ENCODE results near the gene LRP1B.

Gene LRP1B

DNA sequence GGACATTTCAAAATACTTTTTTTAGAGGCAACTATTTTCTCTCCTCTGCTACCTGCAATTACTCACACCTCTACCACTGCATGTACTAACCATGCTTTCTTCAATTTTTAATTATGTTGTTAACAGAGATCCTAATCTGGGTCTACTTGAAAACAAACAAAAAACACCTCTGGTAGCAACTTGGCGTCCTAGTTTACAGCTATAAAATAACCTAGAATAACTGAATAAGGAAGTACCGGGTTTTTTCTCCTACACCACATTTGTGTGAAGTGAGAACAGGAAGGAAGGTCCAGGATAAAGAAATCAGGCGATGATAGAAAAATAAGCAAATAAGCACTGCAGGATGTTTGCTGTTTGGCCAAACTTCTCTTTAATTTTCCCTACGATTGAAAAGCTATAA, 633.5 kb downstream of the LRP1B start:
- no peak for DNase-seq

DNA sequence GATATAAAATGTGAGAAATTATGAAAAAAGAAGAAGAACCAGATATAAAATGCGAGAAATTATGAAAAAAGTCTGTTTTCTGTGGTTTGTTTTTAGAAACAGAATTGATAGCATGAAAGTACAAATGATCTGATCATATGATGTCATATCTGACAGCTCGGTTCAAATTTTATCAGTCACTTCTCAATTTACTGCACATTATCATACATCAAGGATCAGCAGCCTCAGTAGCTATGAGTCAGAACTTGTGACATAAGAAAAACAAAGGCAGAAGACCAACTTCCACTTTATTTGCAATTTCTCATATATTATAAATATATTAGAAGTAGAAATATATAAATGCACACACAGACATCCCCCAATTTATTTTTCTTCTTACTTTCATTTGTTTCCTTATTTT, 634.0 kb downstream of the LRP1B start:
- DNase-seq, result no peak

DNA sequence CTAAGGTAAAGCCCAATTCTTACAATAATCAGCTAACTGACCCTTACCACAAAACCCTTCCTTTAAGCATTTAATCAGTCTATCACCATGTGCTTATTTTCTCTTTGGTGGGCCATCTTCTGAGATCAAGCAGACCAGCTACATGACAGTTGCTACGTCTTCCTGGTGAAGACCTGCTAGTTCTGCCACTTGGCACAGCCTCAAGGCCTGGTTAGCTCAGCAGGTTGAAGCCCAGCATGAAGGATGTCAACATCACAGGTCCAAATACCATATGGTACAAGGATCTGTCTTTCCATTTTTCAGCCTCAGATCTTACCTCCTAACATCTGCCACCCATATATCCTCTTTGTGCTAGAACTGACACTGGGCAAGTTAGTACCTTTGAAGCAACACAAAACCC, 636.9 kb downstream of the LRP1B start:
- DNase-seq, result no peak

DNA sequence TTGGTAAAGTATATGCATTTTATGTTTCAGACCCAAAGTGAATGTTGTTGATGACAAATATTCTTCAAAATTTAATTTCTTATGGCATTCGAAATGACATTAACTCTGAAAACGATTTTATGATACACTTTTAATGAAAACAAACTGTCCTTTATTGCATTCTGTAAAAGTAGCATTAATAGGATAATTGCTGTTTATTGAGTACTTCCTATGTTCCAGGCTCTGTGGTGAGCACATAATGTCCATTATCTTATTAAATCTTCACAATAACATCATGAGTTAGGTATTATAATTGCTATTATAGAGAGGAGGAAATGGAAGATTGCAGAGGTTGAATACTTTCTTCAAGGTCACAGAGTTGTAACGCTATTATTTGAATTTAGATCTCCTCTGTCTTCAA, 638.0 kb downstream of the LRP1B start:
- DNase-seq, result no peak

DNA sequence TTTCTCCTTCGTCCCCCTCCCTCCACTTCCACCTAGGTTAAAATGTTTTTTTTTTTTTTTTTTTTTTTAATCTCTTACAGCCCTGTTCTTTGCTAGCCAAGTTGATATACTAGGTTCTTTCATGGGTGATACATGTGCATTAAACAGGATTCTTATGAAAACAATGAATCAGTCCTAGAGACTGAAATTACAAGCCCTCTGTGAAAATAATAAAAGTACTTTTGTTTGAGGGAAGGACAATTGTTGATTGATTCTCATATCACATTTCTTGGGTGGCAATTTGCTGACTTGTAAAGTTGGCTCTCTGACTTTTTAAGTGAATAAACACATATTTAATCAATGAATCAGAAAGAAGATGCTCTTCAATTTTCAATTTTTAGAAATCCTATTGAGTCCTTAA, 639.9 kb downstream of the LRP1B start:
- DNase-seq, result no peak

DNA sequence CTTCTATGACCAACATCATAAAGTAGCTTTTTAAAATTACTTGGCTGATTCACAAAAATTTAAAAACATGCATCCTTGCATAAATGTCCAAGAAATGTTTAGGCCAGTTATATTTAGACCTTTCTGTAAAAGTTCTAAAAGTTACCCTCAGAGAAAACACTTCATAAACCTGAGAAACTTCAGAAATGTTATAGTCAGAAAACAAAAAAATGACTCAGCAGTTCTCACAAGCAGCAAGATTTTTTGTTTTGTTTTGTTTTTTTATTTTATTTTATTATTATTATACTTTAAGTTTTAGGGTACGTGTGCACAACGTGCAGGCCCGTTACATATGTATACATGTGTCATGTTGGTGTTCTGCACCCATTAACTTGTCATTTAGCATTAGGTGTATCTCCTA, 648.1 kb downstream of the LRP1B start:
- DNase-seq, result no peak

DNA sequence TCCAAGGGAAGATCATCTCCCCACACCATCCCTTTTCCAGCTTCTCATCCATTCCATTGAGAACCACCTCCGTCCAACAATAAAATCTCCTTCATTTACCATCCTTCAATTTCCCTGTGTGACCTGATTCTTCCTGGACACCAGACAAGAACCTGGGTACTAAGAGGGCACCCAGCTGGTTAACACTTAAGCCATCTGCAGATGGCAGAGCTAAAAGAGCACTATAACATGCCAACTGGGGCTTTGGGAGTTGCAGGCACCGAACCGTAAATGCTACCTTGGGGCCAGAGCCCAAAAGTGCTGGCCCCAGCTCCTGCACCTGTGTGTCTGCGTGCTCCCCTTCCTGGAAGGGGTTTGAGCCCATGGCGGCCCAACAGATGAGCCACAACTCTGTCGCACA, 655.0 kb downstream of the LRP1B start:
- no peak for DNase-seq

DNA sequence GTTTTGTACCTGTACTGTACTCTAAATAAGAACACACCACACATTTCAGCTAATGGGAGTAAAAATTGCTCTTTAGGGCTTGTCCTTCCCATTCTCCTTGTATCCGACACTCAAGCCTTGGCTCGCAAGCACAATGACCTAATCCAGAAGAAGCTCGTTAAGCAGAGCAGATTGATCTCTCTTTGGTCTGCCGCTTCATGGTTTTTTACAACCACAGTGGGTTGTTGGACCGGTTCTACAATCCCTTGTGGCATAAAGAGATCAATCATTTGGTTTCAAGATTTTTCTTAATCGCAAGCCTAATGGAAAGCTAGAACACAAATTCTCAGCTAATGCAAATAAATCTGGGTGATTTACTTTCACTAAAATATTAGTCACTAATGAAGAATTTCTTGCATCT, 662.1 kb downstream of the LRP1B start:
- DNase-seq, result no peak

DNA sequence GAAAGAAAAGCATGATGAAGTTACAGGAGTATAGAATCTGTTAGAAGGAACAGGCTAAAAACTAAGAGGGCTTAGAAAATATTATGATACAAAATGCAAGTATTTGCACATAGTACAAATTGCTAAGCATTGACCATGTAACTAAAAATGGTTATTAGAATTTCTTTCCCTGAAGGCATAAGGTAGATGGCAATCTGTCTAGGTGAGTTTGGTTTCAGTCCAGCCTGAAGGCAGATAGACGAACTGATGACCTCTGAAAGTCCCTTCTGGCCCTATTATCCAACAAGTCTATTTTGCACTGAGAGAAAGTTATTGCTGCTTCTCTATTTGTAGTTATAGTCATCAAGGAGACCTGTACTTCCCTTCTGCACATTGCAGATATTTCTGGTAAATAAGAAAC, 663.5 kb downstream of the LRP1B start:
- DNase-seq, result no peak

DNA sequence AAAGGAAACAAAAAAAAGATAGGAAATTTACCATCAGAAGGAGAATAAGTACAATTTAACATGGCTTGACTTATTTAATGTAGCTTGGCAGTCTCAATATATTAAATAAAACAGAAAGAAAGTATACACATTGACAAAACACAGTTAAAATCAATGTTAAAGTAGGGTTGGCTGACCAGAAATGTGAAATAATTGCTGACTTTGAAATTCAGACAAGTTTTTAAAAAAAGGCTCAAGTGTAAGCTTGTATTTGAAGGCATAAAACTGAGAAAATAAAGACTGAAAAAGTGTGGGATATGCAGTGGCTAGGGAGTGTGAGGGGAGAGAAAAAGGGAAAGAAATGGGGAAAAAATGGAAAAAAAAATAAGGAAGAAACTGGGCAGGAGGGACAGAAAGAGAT, 665.8 kb downstream of the LRP1B start:
- no peak for DNase-seq

DNA sequence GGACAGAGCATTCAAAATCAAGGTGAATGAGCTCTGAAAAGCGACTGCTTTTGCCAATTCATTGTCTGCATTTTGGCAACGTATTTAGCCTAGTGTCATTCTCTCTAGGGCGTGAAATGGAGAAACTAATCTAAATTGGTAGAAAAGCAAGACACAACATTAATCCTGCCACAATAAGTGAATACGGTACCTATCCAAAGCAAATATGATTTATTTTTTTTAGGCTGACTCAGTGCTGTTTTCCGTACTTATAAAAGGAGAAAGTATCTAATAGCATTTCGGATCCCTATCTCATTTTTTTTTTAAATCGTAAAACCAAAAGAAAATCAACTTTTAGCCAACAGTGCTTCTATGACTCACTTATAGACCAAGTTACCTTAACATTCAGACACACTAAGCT, 672.5 kb downstream of the LRP1B start:
- DNase-seq, result no peak

DNA sequence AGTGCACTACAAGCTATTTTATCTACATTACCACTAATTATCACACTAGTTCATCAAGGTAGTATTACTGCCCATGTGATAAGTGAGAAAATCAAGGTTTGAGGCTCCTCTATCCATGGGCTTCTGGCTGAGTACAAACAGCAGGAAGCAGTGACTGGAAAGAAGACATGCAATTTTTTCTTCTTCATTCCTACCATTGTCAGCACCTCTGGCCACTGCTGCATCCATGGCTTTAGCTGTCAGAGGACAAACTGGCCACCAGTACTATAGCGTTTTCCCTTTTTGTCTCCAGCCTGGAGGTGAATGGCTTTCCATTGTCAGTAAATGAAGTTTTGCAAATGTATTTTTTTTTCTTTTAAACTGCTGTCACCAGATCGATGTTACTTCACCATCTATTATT, 674.9 kb downstream of the LRP1B start:
- no peak for DNase-seq

DNA sequence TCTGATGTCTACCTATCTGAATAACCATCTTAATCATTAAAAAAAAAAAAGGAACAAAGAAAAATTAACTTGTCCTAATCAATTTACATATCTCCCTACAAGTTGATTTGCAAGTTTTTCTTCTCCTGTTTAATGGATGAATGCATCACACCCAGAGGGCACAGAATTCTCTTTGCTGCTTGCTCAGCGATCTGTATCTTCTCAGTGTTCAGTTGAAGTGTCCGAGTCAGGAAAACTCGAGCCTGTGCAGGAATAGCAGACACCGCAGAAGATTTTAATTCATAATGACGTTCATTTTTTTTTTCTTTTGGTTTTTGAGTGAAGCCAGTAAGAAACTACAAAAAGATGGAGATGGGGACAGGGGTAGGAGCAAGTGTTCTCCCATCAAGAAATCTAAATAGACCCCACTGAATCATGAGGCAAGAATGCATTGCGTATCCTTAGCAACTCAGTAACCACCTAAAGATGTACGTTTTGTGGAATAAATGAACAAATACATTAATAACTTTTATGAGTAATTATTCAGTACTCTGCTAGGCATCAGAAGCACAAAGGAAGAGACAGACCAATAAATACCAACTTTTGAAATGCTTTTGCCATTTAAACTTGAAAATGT, 675.5 kb downstream of the LRP1B start:
- DNase-seq, result no peak

DNA sequence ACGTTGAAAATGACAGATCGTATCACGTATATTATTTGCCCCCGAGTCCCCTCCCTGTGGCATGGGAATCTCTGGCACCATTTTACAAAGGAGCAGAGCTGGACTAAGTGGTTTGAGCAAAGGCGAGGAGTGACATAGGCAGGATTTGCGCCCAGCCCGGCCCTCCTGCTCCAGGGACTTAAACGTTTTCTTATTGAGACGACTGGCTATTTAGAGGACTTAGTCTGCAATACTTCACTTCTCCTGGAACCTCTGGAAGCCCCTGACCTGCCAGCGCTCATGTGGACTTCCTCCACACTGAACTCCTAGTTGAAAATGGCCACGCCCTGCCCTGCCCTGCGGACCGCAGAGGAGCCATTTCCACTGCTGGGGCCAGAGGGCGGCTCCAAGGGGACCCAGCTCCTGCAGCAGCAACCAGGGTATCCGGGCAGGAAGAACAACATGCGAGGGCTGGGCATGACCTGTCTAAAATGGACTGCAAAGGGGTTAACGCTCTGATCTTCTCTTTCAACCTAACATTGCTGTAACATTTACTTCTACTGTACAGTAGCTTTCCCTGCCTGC, 690.7 kb downstream of the LRP1B start:
- no peak for DNase-seq

DNA sequence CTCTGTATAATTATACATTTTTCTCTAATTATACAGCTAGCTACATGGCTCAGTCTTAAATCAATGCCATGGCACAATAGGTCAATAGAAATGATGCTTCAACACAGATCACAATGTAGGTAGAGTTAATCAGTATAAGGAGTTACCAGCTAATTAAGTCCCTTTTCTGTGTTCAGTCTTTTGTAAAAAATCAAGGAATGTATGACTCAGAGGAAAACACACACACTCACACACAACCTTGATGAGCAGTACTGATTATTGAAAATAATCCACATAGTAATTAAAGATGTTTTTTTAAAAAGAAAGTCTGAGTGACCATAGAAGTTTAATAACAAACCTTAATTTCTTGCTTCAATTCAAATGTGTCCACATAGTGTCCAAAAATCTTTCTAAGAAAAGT, 691.3 kb downstream of the LRP1B start:
- no peak for DNase-seq

DNA sequence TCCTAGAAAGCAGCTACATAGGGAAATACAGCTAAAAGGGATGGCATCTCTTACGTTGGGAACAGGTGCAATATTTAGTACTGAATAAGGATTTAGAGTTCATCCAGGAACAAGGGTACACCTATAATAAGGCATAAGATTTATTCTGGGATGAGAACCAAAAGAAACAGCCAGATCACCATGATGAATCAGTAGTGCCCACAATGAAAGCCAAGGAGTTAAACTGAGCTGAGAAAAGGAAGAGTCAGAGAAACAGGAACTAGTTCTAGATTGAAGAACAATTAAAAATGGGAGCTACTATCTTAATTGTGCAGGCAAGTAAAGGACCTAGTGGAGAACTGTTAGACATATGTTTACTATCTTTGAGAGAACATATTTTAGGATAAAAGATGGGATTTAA, 692.3 kb downstream of the LRP1B start:
- no peak for DNase-seq

DNA sequence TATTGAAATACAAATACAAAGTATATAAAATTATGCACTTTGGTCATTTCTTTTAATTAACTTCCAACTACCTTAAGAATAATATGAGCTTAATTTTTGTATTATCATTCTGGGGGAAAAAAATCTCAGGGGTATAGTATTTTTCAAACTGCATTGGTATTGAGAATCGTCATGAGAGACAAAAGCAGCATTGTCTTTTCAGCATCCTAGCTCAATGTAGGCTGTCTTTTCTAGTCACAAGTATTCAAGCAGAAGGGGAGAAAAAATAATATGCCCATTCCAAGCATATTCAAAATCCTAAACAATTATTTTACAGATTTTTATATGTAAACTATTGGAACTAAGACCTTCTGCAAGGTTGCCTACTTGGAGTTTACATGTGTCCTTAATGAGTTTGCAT, 693.3 kb downstream of the LRP1B start:
- DNase-seq, result no peak

DNA sequence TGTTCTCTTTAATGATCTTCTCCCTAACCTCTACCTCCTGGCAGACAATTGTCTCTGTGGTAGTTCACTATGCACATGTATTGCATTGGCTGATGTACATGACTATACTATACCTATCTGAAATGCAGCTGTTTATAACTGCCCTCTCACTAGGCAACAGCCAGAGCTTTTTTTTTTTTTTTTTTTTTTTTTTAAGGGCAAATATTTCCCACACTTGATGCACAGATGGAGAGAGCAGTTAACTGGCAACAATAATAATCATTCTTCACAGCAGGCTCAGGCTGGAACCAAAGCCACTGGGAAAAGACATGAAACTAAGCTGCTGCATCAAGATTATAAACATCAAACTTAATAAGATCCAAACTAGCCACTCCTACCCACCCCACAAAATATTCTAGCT, 707.7 kb downstream of the LRP1B start:
- DNase-seq, result no peak

DNA sequence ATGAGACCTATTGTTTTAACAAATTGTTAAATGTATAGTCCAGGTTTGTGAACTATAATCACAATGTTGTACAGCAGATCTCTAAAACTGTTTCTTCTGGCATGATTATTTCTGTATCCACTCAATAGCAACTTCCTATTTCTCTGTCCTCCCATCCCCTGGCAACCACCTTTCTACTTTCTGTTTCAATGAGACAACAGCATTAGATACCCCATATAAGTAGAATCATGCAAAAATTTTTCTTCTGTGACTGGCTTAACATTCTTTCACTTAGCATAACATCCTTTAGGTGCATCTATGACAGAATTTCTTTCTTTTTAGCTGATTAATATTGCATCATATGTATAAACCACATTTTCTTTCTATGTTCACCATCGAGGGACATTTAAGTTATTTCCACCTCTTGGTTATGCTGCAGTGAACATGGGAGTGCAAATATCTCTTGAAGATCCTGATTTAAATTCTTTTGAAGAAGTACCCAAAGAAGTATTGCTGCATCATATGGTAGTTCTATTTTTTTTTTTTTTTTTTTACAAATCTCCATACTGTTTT, 713.5 kb downstream of the LRP1B start:
- no peak for DNase-seq

DNA sequence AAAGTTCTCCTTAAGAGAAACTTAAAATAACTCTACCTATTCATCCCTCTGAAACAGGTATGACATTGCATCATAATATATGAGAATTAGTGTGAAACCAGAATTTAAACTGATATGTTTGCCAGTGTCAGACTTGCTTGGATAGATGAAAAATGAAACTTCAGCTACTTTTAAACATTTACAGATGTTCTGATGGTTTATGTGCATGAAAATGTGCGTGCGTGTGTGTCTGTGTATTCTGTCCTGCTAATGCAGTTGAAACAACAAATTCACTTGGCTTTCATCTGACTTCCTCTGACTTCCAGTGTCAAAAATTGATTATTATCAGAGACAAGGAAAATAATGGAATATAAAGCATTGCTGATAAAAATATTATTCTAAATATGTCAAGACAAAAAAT, 719.4 kb downstream of the LRP1B start:
- DNase-seq, result no peak

DNA sequence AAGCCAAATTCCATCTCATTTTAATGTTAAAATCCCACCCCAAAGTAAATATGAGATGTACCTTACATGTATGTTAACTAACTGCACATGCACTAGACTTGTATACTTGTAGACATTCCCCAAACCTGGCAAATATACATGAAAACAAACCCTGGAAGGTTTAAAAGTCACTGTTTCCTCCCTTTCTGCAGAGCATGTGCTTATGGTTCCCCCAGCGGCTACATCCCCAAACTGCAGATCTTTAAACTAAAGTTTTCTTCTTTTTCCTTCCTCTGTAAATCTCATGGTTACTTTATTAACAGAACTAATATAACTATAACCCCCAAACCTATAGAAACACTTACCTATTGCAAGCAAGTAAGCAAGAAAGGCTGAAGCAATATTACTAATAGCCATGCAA, 731.5 kb downstream of the LRP1B start:
- DNase-seq, result no peak

DNA sequence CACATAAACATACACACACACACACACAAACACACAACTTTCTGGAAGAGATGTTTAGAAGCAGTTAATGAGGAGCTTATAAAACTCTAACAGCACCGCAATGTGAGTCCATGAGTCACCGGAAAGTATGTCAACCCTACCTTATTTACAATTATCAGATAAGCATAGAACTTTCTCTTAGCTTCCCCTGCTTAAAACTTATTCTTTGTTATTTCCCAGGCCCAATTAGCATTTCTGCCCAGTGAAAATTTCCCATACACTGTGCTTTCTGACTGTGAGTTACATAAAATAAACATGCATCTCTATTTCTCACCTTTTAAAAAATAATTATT, 737.6 kb downstream of the LRP1B start:
- no peak for DNase-seq

DNA sequence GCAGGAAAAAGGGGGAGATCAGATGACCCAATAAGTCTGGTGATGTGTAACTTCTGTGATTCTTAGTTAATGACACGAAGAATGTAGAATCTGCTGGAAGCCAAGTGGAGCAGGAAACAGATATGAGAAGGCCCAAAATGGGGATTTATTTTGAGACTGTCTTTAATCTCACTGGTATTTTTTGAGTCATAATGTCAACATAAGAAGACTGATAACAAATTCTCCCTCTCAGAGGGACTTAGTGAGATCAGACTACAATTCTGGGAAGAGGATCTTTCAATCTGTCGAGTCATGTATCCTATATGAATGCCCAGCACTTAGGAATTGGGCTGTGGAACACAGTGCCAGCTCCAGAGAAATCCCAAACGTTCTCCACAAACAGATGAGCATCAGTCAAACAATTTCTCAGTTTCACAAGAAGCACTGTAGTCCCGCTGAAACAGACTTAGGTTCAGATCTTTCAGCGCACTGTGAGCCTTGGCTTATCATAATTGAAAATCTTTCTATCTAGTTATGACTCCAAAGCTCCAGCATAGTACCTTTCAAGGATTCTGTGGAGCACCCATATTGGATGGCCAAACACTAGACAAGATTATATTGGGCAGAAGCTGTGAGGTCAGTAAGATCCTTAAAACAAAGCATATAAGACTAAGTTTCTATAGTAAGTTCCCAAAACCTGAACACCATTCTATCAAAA, 738.2 kb downstream of the LRP1B start:
- no peak for DNase-seq

DNA sequence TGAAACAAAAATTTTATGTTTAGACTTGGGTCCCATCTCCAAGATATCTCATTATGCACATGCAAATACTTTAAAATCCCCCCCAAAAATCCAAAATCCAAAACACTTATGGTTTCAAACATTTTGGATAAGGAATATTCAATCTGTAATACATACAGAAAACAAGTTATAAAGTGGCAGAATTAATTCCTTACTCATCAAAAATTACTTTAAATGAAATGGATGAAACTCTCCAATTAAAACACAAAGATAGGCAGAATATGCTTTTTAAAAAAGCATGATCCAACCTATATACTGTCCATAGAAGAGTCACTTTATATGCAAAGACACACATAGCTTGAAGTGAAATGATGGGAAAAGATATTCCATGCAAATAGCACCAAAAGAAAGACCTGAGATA, 744.6 kb downstream of the LRP1B start:
- no peak for DNase-seq

DNA sequence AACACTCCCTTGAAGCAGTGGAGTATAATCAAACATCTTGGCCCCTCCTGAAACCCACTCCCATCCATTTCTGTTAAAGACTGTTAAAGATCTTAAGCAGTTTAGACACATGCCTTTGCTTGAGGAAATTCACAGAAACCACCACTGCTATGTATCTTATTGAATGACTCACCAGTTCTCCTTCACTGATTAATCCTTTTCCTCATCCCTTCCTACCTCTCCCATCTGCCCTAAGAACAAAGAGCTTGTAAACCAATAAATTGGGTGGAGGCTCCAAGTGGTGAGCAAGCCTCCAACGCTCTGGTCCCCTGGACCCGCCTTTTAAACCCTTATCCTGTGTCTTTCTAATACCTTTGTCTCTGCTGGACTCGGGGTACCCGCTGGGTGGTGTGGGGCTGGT, 746.1 kb downstream of the LRP1B start:
- DNase-seq, result no peak

Data from NCI-H146 (cell line).